Adipocyte (in vitro differentiated cells): ENCODE data around the gene TMEM219.
"Not testable (repeated sequence)": the region's sequence is repeated elsewhere in the genome, so short reads cannot be mapped to it uniquely, and the experiment has no call there.

Experiments
- DNase-seq: peaks from one replicate; pipeline ENCODE4 v3.0.0-alpha.2; 2015; ENCODE audit warnings: low read depth
- H3K27me3 ChIP-seq: replicated peaks from 2 replicates; pipeline ENCODE4 v1.7.0; 2013; ENCODE audit warnings: mild to moderate bottlenecking, low read length, moderate library complexity; ENCODE audit not compliant: control insufficient read depth, insufficient read depth
- H3K36me3 ChIP-seq: 2 replicates; pipeline ENCODE4 v1.7.0; 2013; ENCODE audit warnings: low read length, mild to moderate bottlenecking, moderate library complexity; ENCODE audit not compliant: control insufficient read depth, insufficient read depth, severe bottlenecking
- H3K4me1 ChIP-seq: 2 replicates; pipeline ENCODE4 v1.7.0; 2013; ENCODE audit warnings: mild to moderate bottlenecking, low read length, moderate library complexity; ENCODE audit not compliant: control insufficient read depth, insufficient read depth
- H3K4me3 ChIP-seq: 2 replicates; pipeline ENCODE4 v1.7.0; 2013; ENCODE audit warnings: mild to moderate bottlenecking, low read length, moderate library complexity
- H3K9ac ChIP-seq: 2 replicates; pipeline ENCODE4 v1.7.0; 2013; ENCODE audit warnings: mild to moderate bottlenecking, low read length, moderate library complexity
- H3K9me3 ChIP-seq: 2 replicates; pipeline ENCODE4 v1.7.0; 2013; ENCODE audit warnings: mild to moderate bottlenecking, low read length, moderate library complexity; ENCODE audit not compliant: control insufficient read depth

The TMEM219 gene

GRCh38 chr16:29925781-29926710 is 35.8 kb upstream of the TMEM219 start, which contains the start of gene KCTD13:
Gene KCTD13 (minus strand): TSS chr16:29926226. CDS start chr16:29926033, 193 bp downstream.
- H3K4me1 ChIP-seq, result peaks cover 16% of the 10 kb centered on the region
- peak; percentile 94 for DNase-seq
- H3K9me3 ChIP-seq, result no peaks in the 10 kb centered on the region
- peak within 1 kb of the TSS; percentile 89 for H3K9ac ChIP-seq
- H3K36me3 ChIP-seq, result peaks cover 16% of the 10 kb centered on the region
- H3K4me3 ChIP-seq, result peak within 1 kb of the TSS; percentile 76
- H3K27me3 ChIP-seq, result no peaks in the 10 kb centered on the region

GRCh38 chr16:29926711-29927052 is 35.2 kb upstream of the TMEM219 start:
- Histone ChIP-seq H3K4me1 (peaks cover 16% of the 10 kb centered on the region), H3K9me3 (no peaks in the 10 kb centered on the region), H3K36me3 (peaks cover 12% of the 10 kb centered on the region), H3K9ac (peak overlapping the region; percentile 89), H3K27me3 (no peaks in the 10 kb centered on the region), H3K4me3 (peak overlapping the region; percentile 76)
- DNase-seq, result peak; percentile 45

GRCh38 chr16:29927070-29927905 is 34.6 kb upstream of the TMEM219 start:
- Histone ChIP-seq H3K9me3 (no peaks in the 10 kb centered on the region), H3K4me1 (peaks cover 16% of the 10 kb centered on the region), H3K27me3 (no peaks in the 10 kb centered on the region), H3K9ac (peak overlapping the region; percentile 89), H3K36me3 (peaks cover 9% of the 10 kb centered on the region), H3K4me3 (peak overlapping the region; percentile 76)
- DNase-seq, result peak; percentile 53

- not testable (repeated sequence) for H3K9ac ChIP-seq, H3K36me3 ChIP-seq, H3K9me3 ChIP-seq, H3K27me3 ChIP-seq, H3K4me1 ChIP-seq, H3K4me3 ChIP-seq, DNase-seq
Observed at GRCh38 chr16:29931750-29932149, 30.1 kb upstream of the TMEM219 start.

GRCh38 chr16:29940656-29941055 is 21.2 kb upstream of the TMEM219 start:
- Histone ChIP-seq H3K9ac (no peak overlapping the region), H3K27me3 (no peaks in the 10 kb centered on the region), H3K4me1 (peaks cover 15% of the 10 kb centered on the region), H3K36me3 (no peaks in the 10 kb centered on the region), H3K4me3 (no peak overlapping the region), H3K9me3 (no peaks in the 10 kb centered on the region)
- no peak for DNase-seq

GRCh38 chr16:29943846-29944799 is 17.8 kb upstream of the TMEM219 start:
- peak overlapping the region; percentile 31 for H3K4me3 ChIP-seq
- no peaks in the 10 kb centered on the region for H3K9me3 ChIP-seq
- no peaks in the 10 kb centered on the region for H3K27me3 ChIP-seq
- H3K9ac ChIP-seq, result peak overlapping the region; percentile 69
- H3K4me1 ChIP-seq, result peaks cover 15% of the 10 kb centered on the region
- H3K36me3 ChIP-seq, result no peaks in the 10 kb centered on the region
- DNase-seq, result peak; percentile 95

GRCh38 chr16:29947897-29948296 is 14.0 kb upstream of the TMEM219 start:
- Histone ChIP-seq H3K4me1 (peaks cover 15% of the 10 kb centered on the region), H3K9me3 (no peaks in the 10 kb centered on the region), H3K4me3 (no peak overlapping the region), H3K27me3 (no peaks in the 10 kb centered on the region), H3K36me3 (no peaks in the 10 kb centered on the region), H3K9ac (no peak overlapping the region)
- no peak for DNase-seq

- H3K36me3 ChIP-seq, result no peaks in the 10 kb centered on the region
- DNase-seq, result no peak
- H3K9me3 ChIP-seq, result no peaks in the 10 kb centered on the region
- no peak overlapping the region for H3K4me3 ChIP-seq
- H3K4me1 ChIP-seq, result no peaks in the 10 kb centered on the region
- H3K27me3 ChIP-seq, result no peaks in the 10 kb centered on the region
- no peak overlapping the region for H3K9ac ChIP-seq
Observed at GRCh38 chr16:29950806-29951461, 10.9 kb upstream of the TMEM219 start.

GRCh38 chr16:29951625-29952365 is 10.1 kb upstream of the TMEM219 start:
- no peak for DNase-seq
- Histone ChIP-seq H3K4me3 (no peak overlapping the region), H3K27me3 (no peaks in the 10 kb centered on the region), H3K36me3 (no peaks in the 10 kb centered on the region), H3K4me1 (no peaks in the 10 kb centered on the region), H3K9ac (no peak overlapping the region), H3K9me3 (no peaks in the 10 kb centered on the region)

- Histone ChIP-seq H3K36me3 (no peaks in the 10 kb centered on the region), H3K4me3 (no peak overlapping the region)
Observed at GRCh38 chr16:29958756-29959155, 3.1 kb upstream of the TMEM219 start.

More at GRCh38 chr16:29958756-29959155, 3.1 kb upstream of the TMEM219 start:
- DNase-seq, result no peak
- H3K4me1 ChIP-seq, result peaks cover 14% of the 10 kb centered on the region
- no peak overlapping the region for H3K9ac ChIP-seq
- no peaks in the 10 kb centered on the region for H3K27me3 ChIP-seq
- no peaks in the 10 kb centered on the region for H3K9me3 ChIP-seq
